K562 (cell line): Measurements from ENCODE around the gene EBI3. TPM values are rescaled to one million over a fixed set of nuclear protein-coding genes. Genes with fewer than 3 reads are reported as not detected.

Source experiments
- ATAC-seq: fragments of 200-7000 bp; cut with Tn5 transposase; 3 replicates; pipeline ENCODE4 v1.9.1; 2020; ENCODE audit warnings: moderate library complexity
- BruUV-seq: library from RNA; stranded (reverse); fragments of 400-500 nt; replicated peaks from 2 replicates; lab custom pipeline; 2021; lab: Mats Ljungman, UMichigan
- CTCF ChIA-PET: fragments of 300-600 bp; formaldehyde crosslinking; extraction: SDS; loops from one replicate; lab custom pipeline; 2021; ENCODE audit warnings: low intra/inter-chr PET ratio; lab: Yijun Ruan, JAX
- POLR2A ChIA-PET: fragments of 300-600, 350-650 bp; sonication (Branson Sonifier 250); formaldehyde crosslinking; extraction: SDS; loops from one replicate; lab custom pipeline; 2021; ENCODE audit warnings: antibody characterized with exemption, inconsistent platforms; lab: Yijun Ruan, JAX
- DNase-seq, 4 experiments: peaks; one replicate each; pipeline versions ENCODE4 v3.0.0 to v3.0.0-alpha.2; 2011 to 2018; ENCODE audit warnings: low spot score in 3 of 4, mixed read lengths in 3 of 4; ENCODE audit errors: extremely low read depth in 1 of 4
- FAIRE-seq: peaks from 2 replicates; lab custom pipeline; 2011; peaks lifted over from hg19 to GRCh38; lab: Jason Lieb, UNC
- H2AFZ ChIP-seq: 2 replicates; pipeline ENCODE4 v1.6.0; 2011; ENCODE audit warnings: low read depth, low read length, control low read depth, inconsistent platforms
- H3K27ac ChIP-seq: fragments of 200-600 bp; 3 replicates; pipeline ENCODE4 v1.8.0; 2011; ENCODE audit warnings: low read depth, mild to moderate bottlenecking, control low read depth, inconsistent platforms, low read length, moderate library complexity, mixed read lengths; ENCODE audit errors: extremely low read depth
- H3K27me3 ChIP-seq, 2 experiments: fragments of 300-600 bp in 1 of 2; 2 replicates in 1 of 2; 3 replicates in 1 of 2; pipeline versions ENCODE4 v1.6.0 to v1.8.0; 2011; ENCODE audit warnings: inconsistent platforms in 2 of 2, low read length in 2 of 2, mild to moderate bottlenecking in 1 of 2, mixed read lengths in 1 of 2, moderate library complexity in 1 of 2; ENCODE audit not compliant: control insufficient read depth in 2 of 2, insufficient read depth in 2 of 2
- H3K36me3 ChIP-seq: fragments of 300-600 bp; 3 replicates; pipeline ENCODE4 v1.8.0; 2011; ENCODE audit warnings: mild to moderate bottlenecking, low read length, inconsistent platforms; ENCODE audit not compliant: control insufficient read depth, insufficient read depth
- H3K4me1 ChIP-seq, 2 experiments: fragments of 200-600 bp in 1 of 2; replicated peaks in 1 of 2; 2 replicates in 1 of 2; 3 replicates in 1 of 2; pipeline versions ENCODE4 v1.5.1 to v1.8.0; 2011; ENCODE audit warnings: inconsistent platforms in 2 of 2, low read length in 2 of 2, mild to moderate bottlenecking in 1 of 2, mixed read lengths in 1 of 2, moderate library complexity in 1 of 2; ENCODE audit not compliant: control insufficient read depth in 2 of 2, insufficient read depth in 2 of 2
- H3K4me2 ChIP-seq: 2 replicates; pipeline ENCODE4 v1.6.1; 2011; ENCODE audit warnings: low read length, control low read depth, inconsistent platforms, mixed read lengths; ENCODE audit not compliant: insufficient read depth
- H3K4me3 ChIP-seq: fragments of 200-600 bp; sonication (generic), shearing (Covaris generic); 2 replicates; pipeline ENCODE4 v1.5.1; 2016; ENCODE audit warnings: control low read depth, inconsistent platforms
- H3K79me2 ChIP-seq: fragments of 200-600 bp; 3 replicates; pipeline ENCODE4 v1.8.0; 2011; ENCODE audit warnings: low read length, inconsistent platforms; ENCODE audit not compliant: control insufficient read depth, insufficient read depth
- H3K9ac ChIP-seq, 2 experiments: 2 replicates each; pipeline versions ENCODE4 v1.6.0 to v1.6.1; 2011; ENCODE audit warnings: low read depth in 2 of 2, low read length in 2 of 2, control low read depth in 1 of 2, inconsistent platforms in 1 of 2, mild to moderate bottlenecking in 1 of 2, mixed read lengths in 1 of 2; ENCODE audit not compliant: insufficient read depth in 1 of 2
- H3K9me1 ChIP-seq: one replicate; pipeline ENCODE4 v1.6.0; 2011; ENCODE audit warnings: inconsistent platforms, mild to moderate bottlenecking, low read length, moderate library complexity; ENCODE audit not compliant: control insufficient read depth, insufficient read depth
- H3K9me3 ChIP-seq: replicated peaks from 2 replicates; pipeline ENCODE4 v1.5.1; 2011; ENCODE audit warnings: low read depth, low read length, inconsistent platforms; ENCODE audit not compliant: control insufficient read depth, insufficient read depth
- H4K20me1 ChIP-seq: replicated peaks from 2 replicates; pipeline ENCODE4 v1.6.1; 2011; ENCODE audit warnings: low read length, inconsistent platforms, mixed read lengths; ENCODE audit not compliant: control insufficient read depth, insufficient read depth
- C11orf30 ChIP-seq: fragments of 450-650 bp; IDR thresholded peaks from 2 replicates; pipeline ENCODE4 v1.6.1; 2016; ENCODE audit warnings: low read depth, mild to moderate bottlenecking
- CBX2 ChIP-seq: fragments of 200-600 bp; sonication (generic); IDR thresholded peaks from one replicate; pipeline ENCODE4 v1.6.1; 2012; ENCODE audit warnings: mild to moderate bottlenecking, low read length, inconsistent platforms; ENCODE audit not compliant: insufficient read depth, poor library complexity, severe bottlenecking
- CBX8 ChIP-seq: fragments of 200-600 bp; sonication (generic); IDR thresholded peaks from 2 replicates; pipeline ENCODE4 v1.6.1; 2012; ENCODE audit warnings: borderline replicate concordance, mixed run types, low read depth, mild to moderate bottlenecking, moderate library complexity, mixed read lengths, low read length, control low read depth, inconsistent platforms; ENCODE audit not compliant: poor library complexity, severe bottlenecking; ENCODE audit errors: extremely low read depth
- FOXP1 ChIP-seq: sonication (generic); formaldehyde crosslinking; IDR thresholded peaks from 2 replicates; pipeline ENCODE4 v1.8.0; 2022; ENCODE audit warnings: mild to moderate bottlenecking, missing genetic modification reagents
- HOXB6 ChIP-seq: fragments of 250-450 bp; sonication (Bioruptor Pico); IDR thresholded peaks from 2 replicates; pipeline ENCODE4 v1.5.1; 2022; ENCODE audit warnings: mild to moderate bottlenecking, borderline replicate concordance
- RFX1 ChIP-seq: fragments of 450-650 bp; IDR thresholded peaks from 2 replicates; pipeline ENCODE4 v1.6.1; 2016; ENCODE audit warnings: mild to moderate bottlenecking, moderate library complexity
- TBP ChIP-seq: optimal IDR thresholded peaks from 2 replicates; pipeline ENCODE3; 2011; ENCODE audit warnings: low read depth, low read length, improper control_type of control experiment
- TRIM24 ChIP-seq, 2 experiments: fragments of 450-650 bp; IDR thresholded peaks; 2 replicates each; pipeline ENCODE4 v1.6.1; 2016
- ZC3H11A ChIP-seq: IDR thresholded peaks from 2 replicates; pipeline ENCODE4 v1.6.1; 2012; ENCODE audit warnings: low read depth, low read length, improper control_type of control experiment
- ZC3H8 ChIP-seq: fragments of 450-650 bp; IDR thresholded peaks from 2 replicates; pipeline ENCODE4 v1.6.1; 2017
- ZNF282 ChIP-seq: sonication (generic); formaldehyde crosslinking; IDR thresholded peaks from 2 replicates; pipeline ENCODE4 v1.8.1; 2023; ENCODE audit warnings: missing genetic modification reagents
- WGBS: fragments of 100-300 bp; shearing (Covaris generic); methylation state at CpG from one replicate; pipeline ENCODE4 v1.1.6; 2016; ENCODE audit warnings: low coverage, mixed read lengths; ENCODE audit not compliant: insufficient coverage; ENCODE audit errors: missing lambda C conversion rate; 5-methylcytosine and 5-hydroxymethylcytosine counted together
- in situ Hi-C: fragments of 300-500 bp; cut with MboI; formaldehyde crosslinking; loops from 4 replicates; pipeline ENCODE4 v1.15.0; 2018; ENCODE audit warnings: inconsistent platforms, mixed read lengths
- intact Hi-C: fragments of 100-400 bp; cut with micrococcal nuclease; formaldehyde crosslinking; loops from 2 replicates; pipeline ENCODE4 v1.14.2; 2022
- polyA plus RNA-seq, 8 experiments: library from polyadenylated mRNA; depleted of rRNA in 4 of 8; stranded (reverse) in 5 of 8; unstranded in 3 of 8; fragments of >200 nt; fragmentation: Nextera tagmentation in 2 of 8; fragmentation: Illumina TruSeq in 1 of 8; extraction: Ambion mirVana in 2 of 8; extraction: Trizol in 1 of 8; gene quantifications; 2 replicates each; pipeline versions ENCODE4 v1.2.1 to v1.2.3, GENCODE V29; 2011 to 2014; ENCODE audit warnings: inconsistent platforms in 1 of 8, missing spikeins in 1 of 8
- total RNA-seq, 7 experiments: library from RNA; depleted of rRNA in 6 of 7; stranded (reverse); fragments of >200 nt in 6 of 7; fragmentation: Illumina TruSeq in 2 of 7; extraction: Trizol in 2 of 7; gene quantifications; 2 replicates each; pipeline versions ENCODE4 v1.2.1 to v1.2.3, GENCODE V29; 2011 to 2021; ENCODE audit warnings: low replicate concordance in 1 of 7
- TF ChIP-seq, protein P1 (sequence below): sonication (generic); formaldehyde crosslinking; IDR thresholded peaks from 2 replicates; pipeline ENCODE4 v1.8.0; 2022; ENCODE audit warnings: mild to moderate bottlenecking, missing genetic modification reagents, borderline replicate concordance
- TF ChIP-seq, protein P2 (sequence below): sonication (generic); formaldehyde crosslinking; IDR thresholded peaks from 2 replicates; pipeline ENCODE4 v1.9.0; 2022; ENCODE audit warnings: mild to moderate bottlenecking, missing genetic modification reagents
- TF ChIP-seq, protein P3 (sequence below), 2 experiments: fragments of 150-350 bp in 1 of 2; IDR thresholded peaks; 2 replicates each; pipeline ENCODE4 v1.6.1; 2012 to 2016; ENCODE audit warnings: low read depth in 2 of 2, low read length in 2 of 2, mild to moderate bottlenecking in 1 of 2, moderate library complexity in 1 of 2
- TF ChIP-seq, protein P4 (sequence below): fragments of 450-650 bp; conservative IDR thresholded peaks from 2 replicates; pipeline ENCODE4 v1.6.1; 2016; ENCODE audit warnings: missing genetic modification characterization, low read depth, mild to moderate bottlenecking, control low read depth, missing compliant biosample characterization

Gene EBI3
- total and polyA plus RNA-seq, 9 of the 15 experiments (the other 6 are each of a cell fraction or from before 2014, with no cell fraction given), result 0.08 to 0.35 (median 0.22) TPM; not detected in 6

DNA sequence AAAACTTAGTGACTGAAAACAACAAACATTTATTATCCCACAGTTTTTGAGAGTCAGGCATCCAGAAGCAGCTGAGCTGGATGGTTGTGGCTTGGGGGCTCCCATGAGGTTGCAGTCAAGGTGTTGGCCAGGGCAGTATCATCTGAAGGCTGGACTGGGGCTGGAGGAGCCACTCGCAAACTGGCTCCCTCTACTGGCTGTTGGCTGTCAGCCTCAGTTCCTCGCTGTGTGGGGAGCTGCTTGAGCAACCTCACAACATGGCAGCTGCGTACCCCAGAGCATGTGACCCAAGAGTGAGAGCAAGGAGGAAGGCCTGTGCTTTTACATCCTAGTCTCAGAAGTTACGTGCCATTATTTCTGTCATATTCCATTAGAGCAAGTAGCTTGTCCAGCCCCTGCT, 27.2 kb downstream of the EBI3 start:
- WGBS, result 92% methylated on average over 4 of the region's 4 CpGs
- BruUV-seq, result no TSS peak
- no peak for FAIRE-seq
- peaks cover 9% of the 10 kb centered on the region for H3K9me3 ChIP-seq
- no peaks in the 10 kb centered on the region for H3K9me1 ChIP-seq
- no peak overlapping the region for H3K4me3 ChIP-seq
- peaks cover 0 to 5% of the 10 kb centered on the region in 2 experiments; a peak in 1 of 5 replicates for H3K4me1 ChIP-seq
- ATAC-seq, result peak; percentile 73
- no peaks in the 10 kb centered on the region for H4K20me1 ChIP-seq
- peaks cover 66% of the 10 kb centered on the region; the same call in 2 of the 3 replicates for H3K36me3 ChIP-seq
- H3K79me2 ChIP-seq, result no peaks in the 10 kb centered on the region
- ChIA-PET POLR2A (interaction anchor here (0.6 to 2.7 kb wide), 3 partner anchors 9 to 143 kb away, joined by 3 to 9 read pairs (median 4); partner anchors contain the start of gene YJU2), CTCF (no interaction called here)
- in situ Hi-C loops (no loop called here), intact Hi-C loops (no loop called here)
- H2AFZ ChIP-seq, result no peak overlapping the region
- H3K4me2 ChIP-seq, result no peak overlapping the region
- no peak overlapping the region for H3K9ac ChIP-seq
- H3K27me3 ChIP-seq, result no peaks in the 10 kb centered on the region
- DNase-seq, result peak in 3 of 4 experiments; percentile 11 to 42 (median 28)
- H3K27ac ChIP-seq, result no peak overlapping the region
- TF ChIP-seq CBX2, result no peak
- no peak for TF ChIP-seq TBP
- TF ChIP-seq, protein P1, sequence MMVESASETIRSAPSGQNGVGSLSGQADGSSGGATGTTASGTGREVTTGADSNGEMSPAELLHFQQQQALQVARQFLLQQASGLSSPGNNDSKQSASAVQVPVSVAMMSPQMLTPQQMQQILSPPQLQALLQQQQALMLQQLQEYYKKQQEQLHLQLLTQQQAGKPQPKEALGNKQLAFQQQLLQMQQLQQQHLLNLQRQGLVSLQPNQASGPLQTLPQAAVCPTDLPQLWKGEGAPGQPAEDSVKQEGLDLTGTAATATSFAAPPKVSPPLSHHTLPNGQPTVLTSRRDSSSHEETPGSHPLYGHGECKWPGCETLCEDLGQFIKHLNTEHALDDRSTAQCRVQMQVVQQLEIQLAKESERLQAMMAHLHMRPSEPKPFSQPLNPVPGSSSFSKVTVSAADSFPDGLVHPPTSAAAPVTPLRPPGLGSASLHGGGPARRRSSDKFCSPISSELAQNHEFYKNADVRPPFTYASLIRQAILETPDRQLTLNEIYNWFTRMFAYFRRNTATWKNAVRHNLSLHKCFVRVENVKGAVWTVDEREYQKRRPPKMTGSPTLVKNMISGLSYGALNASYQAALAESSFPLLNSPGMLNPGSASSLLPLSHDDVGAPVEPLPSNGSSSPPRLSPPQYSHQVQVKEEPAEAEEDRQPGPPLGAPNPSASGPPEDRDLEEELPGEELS (CRISPR knock-in tag), result no peak
- no peak for TF ChIP-seq HOXB6 (CRISPR knock-in tag)
- no peak for TF ChIP-seq ZC3H8
- TF ChIP-seq, protein P2, sequence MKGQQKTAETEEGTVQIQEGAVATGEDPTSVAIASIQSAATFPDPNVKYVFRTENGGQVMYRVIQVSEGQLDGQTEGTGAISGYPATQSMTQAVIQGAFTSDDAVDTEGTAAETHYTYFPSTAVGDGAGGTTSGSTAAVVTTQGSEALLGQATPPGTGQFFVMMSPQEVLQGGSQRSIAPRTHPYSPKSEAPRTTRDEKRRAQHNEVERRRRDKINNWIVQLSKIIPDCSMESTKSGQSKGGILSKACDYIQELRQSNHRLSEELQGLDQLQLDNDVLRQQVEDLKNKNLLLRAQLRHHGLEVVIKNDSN (CRISPR knock-in tag), result peak; percentile 26; the same call in 1 of the 2 replicates
- TF ChIP-seq, protein P3, sequence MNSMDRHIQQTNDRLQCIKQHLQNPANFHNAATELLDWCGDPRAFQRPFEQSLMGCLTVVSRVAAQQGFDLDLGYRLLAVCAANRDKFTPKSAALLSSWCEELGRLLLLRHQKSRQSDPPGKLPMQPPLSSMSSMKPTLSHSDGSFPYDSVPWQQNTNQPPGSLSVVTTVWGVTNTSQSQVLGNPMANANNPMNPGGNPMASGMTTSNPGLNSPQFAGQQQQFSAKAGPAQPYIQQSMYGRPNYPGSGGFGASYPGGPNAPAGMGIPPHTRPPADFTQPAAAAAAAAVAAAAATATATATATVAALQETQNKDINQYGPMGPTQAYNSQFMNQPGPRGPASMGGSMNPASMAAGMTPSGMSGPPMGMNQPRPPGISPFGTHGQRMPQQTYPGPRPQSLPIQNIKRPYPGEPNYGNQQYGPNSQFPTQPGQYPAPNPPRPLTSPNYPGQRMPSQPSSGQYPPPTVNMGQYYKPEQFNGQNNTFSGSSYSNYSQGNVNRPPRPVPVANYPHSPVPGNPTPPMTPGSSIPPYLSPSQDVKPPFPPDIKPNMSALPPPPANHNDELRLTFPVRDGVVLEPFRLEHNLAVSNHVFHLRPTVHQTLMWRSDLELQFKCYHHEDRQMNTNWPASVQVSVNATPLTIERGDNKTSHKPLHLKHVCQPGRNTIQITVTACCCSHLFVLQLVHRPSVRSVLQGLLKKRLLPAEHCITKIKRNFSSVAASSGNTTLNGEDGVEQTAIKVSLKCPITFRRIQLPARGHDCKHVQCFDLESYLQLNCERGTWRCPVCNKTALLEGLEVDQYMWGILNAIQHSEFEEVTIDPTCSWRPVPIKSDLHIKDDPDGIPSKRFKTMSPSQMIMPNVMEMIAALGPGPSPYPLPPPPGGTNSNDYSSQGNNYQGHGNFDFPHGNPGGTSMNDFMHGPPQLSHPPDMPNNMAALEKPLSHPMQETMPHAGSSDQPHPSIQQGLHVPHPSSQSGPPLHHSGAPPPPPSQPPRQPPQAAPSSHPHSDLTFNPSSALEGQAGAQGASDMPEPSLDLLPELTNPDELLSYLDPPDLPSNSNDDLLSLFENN (IDR thresholded peaks at IDR 0.05; ENCODE audit: low read depth in 2 of 2, low read length in 2 of 2), result no peak
- no peak for TF ChIP-seq ZNF282 (CRISPR knock-in tag)
- TF ChIP-seq, protein P4, sequence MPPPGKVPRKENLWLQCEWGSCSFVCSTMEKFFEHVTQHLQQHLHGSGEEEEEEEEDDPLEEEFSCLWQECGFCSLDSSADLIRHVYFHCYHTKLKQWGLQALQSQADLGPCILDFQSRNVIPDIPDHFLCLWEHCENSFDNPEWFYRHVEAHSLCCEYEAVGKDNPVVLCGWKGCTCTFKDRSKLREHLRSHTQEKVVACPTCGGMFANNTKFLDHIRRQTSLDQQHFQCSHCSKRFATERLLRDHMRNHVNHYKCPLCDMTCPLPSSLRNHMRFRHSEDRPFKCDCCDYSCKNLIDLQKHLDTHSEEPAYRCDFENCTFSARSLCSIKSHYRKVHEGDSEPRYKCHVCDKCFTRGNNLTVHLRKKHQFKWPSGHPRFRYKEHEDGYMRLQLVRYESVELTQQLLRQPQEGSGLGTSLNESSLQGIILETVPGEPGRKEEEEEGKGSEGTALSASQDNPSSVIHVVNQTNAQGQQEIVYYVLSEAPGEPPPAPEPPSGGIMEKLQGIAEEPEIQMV (tag), result no peak
- TF ChIP-seq RFX1, result no peak
- no peak for TF ChIP-seq ZC3H11A
- no peak for TF ChIP-seq FOXP1 (CRISPR knock-in tag)
- TF ChIP-seq C11orf30, result no peak
- TF ChIP-seq TRIM24 (IDR thresholded peaks at IDR 0.05), result peak in 1 of 2 experiments; percentile 39; a peak in 2 of 4 replicates
- no peak for TF ChIP-seq CBX8
